ENCODE measurements around the gene LSM7. TPM values are rescaled to one million over a fixed set of nuclear protein-coding genes. Genes with fewer than 3 reads are reported as not detected.

The LSM7 gene
- total RNA-seq, 3 donors from 2014 or later (not counting 1 experiment from before 2014, with no cell fraction given): 52.0 to 80.2 (median 77.4) TPM

- WGBS (ENCODE audit: insufficient coverage): 99% methylated on average over 3 of the region's 3 CpGs
- peak overlapping the region in 1 of 2 donors; percentile 2 for H3K27ac Mint-ChIP-seq
- Histone ChIP-seq H3K27me3 (ENCODE audit: control insufficient read depth, insufficient read depth, low read length) (no peaks in the 10 kb centered on the region), H3K4me1 (ENCODE audit: control insufficient read depth, insufficient read depth, low read length) (peaks cover 27% of the 10 kb centered on the region), H3K36me3 (ENCODE audit: control insufficient read depth, insufficient read depth, low read length) (peaks cover 8% of the 10 kb centered on the region), H3K27ac (ENCODE audit: low read length) (no peak overlapping the region), H3K9me3 (ENCODE audit: control insufficient read depth, insufficient read depth, low read length) (no peaks in the 10 kb centered on the region), H3K4me3 (ENCODE audit: low read length) (no peak overlapping the region)
- H3K4me1 Mint-ChIP-seq: peaks cover 0 to 20% of the 10 kb centered on the region in 2 donors
- intact Hi-C loops (cut with micrococcal nuclease): no loop called here
- no peak overlapping the region for H3K4me3 Mint-ChIP-seq
- no peak for TF ChIP-seq CTCF (IDR thresholded peaks at IDR 0.05)
- H3K36me3 Mint-ChIP-seq: no peaks in the 10 kb centered on the region
- no peaks in the 10 kb centered on the region for H3K27me3 Mint-ChIP-seq (ENCODE audit: low read depth in 2 of 2)
- no peak for DNase-seq
- no peaks in the 10 kb centered on the region for H3K9me3 Mint-ChIP-seq
- ATAC-seq: peak in 1 of 3 donors; percentile 32
Measured at GRCh38 chr19:2335848-2336247, 7.5 kb upstream of the LSM7 start.

- ATAC-seq (peak in 1 of 3 donors; percentile 16), DNase-seq (peak in 1 of 2 donors; percentile 26)
- Mint-ChIP-seq H3K9me3 (no peaks in the 10 kb centered on the region), H3K4me1 (peaks cover 0 to 25% of the 10 kb centered on the region in 2 donors), H3K27ac (peak overlapping the region in 1 of 2 donors; percentile 2), H3K36me3 (no peaks in the 10 kb centered on the region), H3K27me3 (ENCODE audit: low read depth in 2 of 2) (no peaks in the 10 kb centered on the region), H3K4me3 (no peak overlapping the region)
- Histone ChIP-seq H3K27me3 (ENCODE audit: control insufficient read depth, insufficient read depth, low read length) (no peaks in the 10 kb centered on the region), H3K9me3 (ENCODE audit: control insufficient read depth, insufficient read depth, low read length) (no peaks in the 10 kb centered on the region), H3K4me3 (ENCODE audit: low read length) (no peak overlapping the region), H3K36me3 (ENCODE audit: control insufficient read depth, insufficient read depth, low read length) (peaks cover 6% of the 10 kb centered on the region), H3K27ac (ENCODE audit: low read length) (no peak overlapping the region), H3K4me1 (ENCODE audit: control insufficient read depth, insufficient read depth, low read length) (peaks cover 27% of the 10 kb centered on the region)
- intact Hi-C loops (cut with micrococcal nuclease): no loop called here
- no peak for TF ChIP-seq CTCF (IDR thresholded peaks at IDR 0.05)
- WGBS (ENCODE audit: insufficient coverage): 94% methylated on average over 26 of the region's 26 CpGs
Measured at GRCh38 chr19:2334986-2335846, 6.8 kb upstream of the LSM7 start.

DNA sequence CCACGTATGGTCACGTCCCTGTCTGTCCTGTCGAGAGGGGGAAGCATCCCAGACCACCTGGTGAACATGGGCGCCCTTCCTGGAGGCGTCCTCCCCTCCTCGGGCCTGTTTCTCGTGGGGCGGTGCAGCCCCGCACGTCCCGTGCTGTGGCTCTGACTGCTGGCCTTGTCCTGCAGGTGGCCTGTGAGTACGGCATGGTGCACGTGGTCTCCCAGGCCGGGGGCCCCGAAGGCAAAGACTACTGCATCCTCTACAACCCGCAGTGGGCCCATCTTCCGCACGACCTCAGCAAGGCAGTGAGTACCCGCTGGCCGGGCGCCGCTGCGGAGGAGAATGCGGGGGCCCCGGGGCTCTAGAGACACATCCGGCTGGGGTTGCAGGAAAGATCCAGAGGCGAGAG is 6.0 kb upstream of the LSM7 start:
- Histone ChIP-seq H3K27me3 (ENCODE audit: control insufficient read depth, insufficient read depth, low read length) (no peaks in the 10 kb centered on the region), H3K9me3 (ENCODE audit: control insufficient read depth, insufficient read depth, low read length) (no peaks in the 10 kb centered on the region), H3K4me3 (ENCODE audit: low read length) (no peak overlapping the region), H3K36me3 (ENCODE audit: control insufficient read depth, insufficient read depth, low read length) (peaks cover 3% of the 10 kb centered on the region), H3K4me1 (ENCODE audit: control insufficient read depth, insufficient read depth, low read length) (peaks cover 31% of the 10 kb centered on the region), H3K27ac (ENCODE audit: low read length) (no peak overlapping the region)
- intact Hi-C loops (cut with micrococcal nuclease): no loop called here
- no peaks in the 10 kb centered on the region for H3K36me3 Mint-ChIP-seq
- H3K27me3 Mint-ChIP-seq (ENCODE audit: low read depth in 2 of 2): no peaks in the 10 kb centered on the region
- peaks cover 5 to 33% of the 10 kb centered on the region in 2 donors for H3K4me1 Mint-ChIP-seq
- 95% methylated on average over 27 of the region's 27 CpGs for WGBS (ENCODE audit: insufficient coverage)
- ATAC-seq (no peak), DNase-seq (no peak)
- H3K4me3 Mint-ChIP-seq: no peak overlapping the region
- no peak overlapping the region for H3K27ac Mint-ChIP-seq
- H3K9me3 Mint-ChIP-seq: no peaks in the 10 kb centered on the region
- no peak for TF ChIP-seq CTCF (IDR thresholded peaks at IDR 0.05)

Measured in natural killer cell (primary cell).